Measurements from ENCODE around the gene CAPN14.

The CAPN14 gene

GRCh38 chr2:31138037-31138962 lies 79.0 kb downstream of the CAPN14 start, which contains the start of gene GALNT14:
Gene GALNT14 (minus strand): TSS chr2:31138440. CDS start chr2:31138086, 354 bp downstream.
- no peak for FAIRE-seq

GRCh38 chr2:31137211-31138036 lies 79.9 kb downstream of the CAPN14 start:
- no peak for FAIRE-seq

- no peak for FAIRE-seq
Measured at GRCh38 chr2:31136732-31137131, 80.6 kb downstream of the CAPN14 start.

- no peak for FAIRE-seq
Measured at GRCh38 chr2:31136000-31136399, 81.3 kb downstream of the CAPN14 start.

- FAIRE-seq = no peak
Measured at GRCh38 chr2:31134480-31134879, 82.8 kb downstream of the CAPN14 start.

GRCh38 chr2:31132786-31133185 lies 84.5 kb downstream of the CAPN14 start:
- FAIRE-seq = no peak

- FAIRE-seq = no peak
Measured at GRCh38 chr2:31131871-31132270, 85.4 kb downstream of the CAPN14 start.

GRCh38 chr2:31129375-31130171 lies 87.7 kb downstream of the CAPN14 start:
- FAIRE-seq = no peak

- FAIRE-seq = no peak
Measured at GRCh38 chr2:31127931-31128330, 89.4 kb downstream of the CAPN14 start.

GRCh38 chr2:31125918-31126695 lies 91.2 kb downstream of the CAPN14 start:
- FAIRE-seq = no peak

- no peak for FAIRE-seq
Measured at GRCh38 chr2:31124904-31125303, 92.4 kb downstream of the CAPN14 start.
